ENCODE measurements around the gene ACMSD. TPM values are rescaled to one million over a fixed set of nuclear protein-coding genes. Genes with fewer than 3 reads are reported as not detected.

ACMSD gene
- total and polyA plus RNA-seq, 9 of the 15 experiments (the other 6 are each of a cell fraction or from before 2014, with no cell fraction given) = not detected

DNA sequence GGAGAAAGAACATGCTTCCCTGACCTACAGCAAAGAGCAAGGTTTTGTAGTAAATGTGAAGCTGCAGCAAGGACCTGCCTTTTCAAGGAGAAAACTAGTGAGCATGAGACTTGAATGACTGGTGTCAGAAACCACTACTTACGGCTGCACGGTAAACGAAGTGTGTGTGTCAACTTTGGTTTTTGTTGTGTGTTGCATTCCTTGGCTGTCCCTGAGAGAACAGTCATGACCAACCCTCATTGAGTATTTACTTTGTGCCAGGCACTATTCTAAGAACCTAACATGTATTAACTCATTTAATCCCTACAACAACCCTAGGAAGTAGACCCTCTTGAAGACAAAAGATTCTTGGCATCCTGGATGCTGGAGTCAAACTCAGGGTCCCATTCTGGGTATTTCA, 22.8 kb downstream of the ACMSD start (continued):
- TF ChIP-seq TCF15 (CRISPR knock-in tag; IDR thresholded peaks at IDR 0.05) (no peak), NCOA4 (IDR thresholded peaks at IDR 0.05; ENCODE audit: partially characterized antibody) (no peak), STAT5B (CRISPR knock-in tag; IDR thresholded peaks at IDR 0.05) (no peak), ZNF407 (IDR thresholded peaks at IDR 0.05; ENCODE audit: low read depth) (no peak)
